Measurements from ENCODE around the gene GCFC2.

The GCFC2 gene

GRCh38 chr2:75622500-75622899 is 88.2 kb downstream of the GCFC2 start:
- DNase-seq = no peak

GRCh38 chr2:75621228-75621627 is 89.5 kb downstream of the GCFC2 start:
- DNase-seq = no peak

- no peak for DNase-seq
Measured at GRCh38 chr2:75619956-75620740, 90.6 kb downstream of the GCFC2 start.

GRCh38 chr2:75616933-75617332 is 93.8 kb downstream of the GCFC2 start:
- no peak for DNase-seq

- DNase-seq = no peak
Measured at GRCh38 chr2:75616406-75616805, 94.3 kb downstream of the GCFC2 start.

GRCh38 chr2:75614162-75614651 is 96.5 kb downstream of the GCFC2 start:
- DNase-seq = no peak

- no peak for DNase-seq
Measured at GRCh38 chr2:75612862-75613243, 97.9 kb downstream of the GCFC2 start.

Data from midbrain (tissue), 1 donor.